Keratinocyte (primary cell): ENCODE results near the gene KRTAP1-5. TPM values are rescaled to one million over a fixed set of nuclear protein-coding genes. Genes with fewer than 3 reads are reported as not detected.
"Not testable (repeated sequence)": the region's sequence is repeated elsewhere in the genome, so short reads cannot be mapped to it uniquely, and the experiment has no call there.

ENCODE experiments used
- DNase-seq: peaks from one replicate; pipeline ENCODE4 v3.0.0-alpha.2; 2011; ENCODE audit warnings: low read depth, missing footprints, low spot score
- FAIRE-seq: peaks from 2 replicates; lab custom pipeline; 2011; peaks lifted over from hg19 to GRCh38; lab: Jason Lieb, UNC
- H2AFZ ChIP-seq: 2 replicates; pipeline ENCODE4 v1.6.0; 2012; ENCODE audit warnings: low read length, control low read depth, inconsistent platforms; ENCODE audit not compliant: control insufficient read depth
- H3K27ac ChIP-seq: 2 replicates; pipeline ENCODE4 v1.5.1; 2011; ENCODE audit warnings: low read length; ENCODE audit not compliant: control insufficient read depth, insufficient read depth
- H3K27me3 ChIP-seq: 3 replicates; pipeline ENCODE4 v1.6.0; 2011; ENCODE audit warnings: low read length; ENCODE audit not compliant: control insufficient read depth, insufficient read depth; ENCODE audit errors: extremely low read depth
- H3K36me3 ChIP-seq, 2 experiments: 2 replicates in 1 of 2; 3 replicates in 1 of 2; pipeline ENCODE4 v1.5.1; 2011; ENCODE audit warnings: low read length in 2 of 2, mild to moderate bottlenecking in 1 of 2; ENCODE audit not compliant: control insufficient read depth in 2 of 2, insufficient read depth in 2 of 2; ENCODE audit errors: extremely low read depth in 1 of 2
- H3K4me1 ChIP-seq: 3 replicates; pipeline ENCODE4 v1.5.1; 2011; ENCODE audit warnings: low read length; ENCODE audit not compliant: control insufficient read depth, insufficient read depth; ENCODE audit errors: extremely low read depth
- H3K4me2 ChIP-seq: 3 replicates; pipeline ENCODE4 v1.6.0; 2011; ENCODE audit warnings: low read depth, low read length; ENCODE audit not compliant: control insufficient read depth, insufficient read depth; ENCODE audit errors: extremely low read depth
- H3K4me3 ChIP-seq, 3 experiments: fragments of 200-600 bp in 1 of 3; sonication (generic) in 1 of 3; 2 replicates in 2 of 3; 3 replicates in 1 of 3; pipeline ENCODE4 v1.5.1; 2011 to 2016; ENCODE audit warnings: low read length in 3 of 3, mild to moderate bottlenecking in 3 of 3, control low read depth in 2 of 3, inconsistent platforms in 1 of 3, low read depth in 1 of 3, mixed read lengths in 1 of 3, mixed run types in 1 of 3, moderate library complexity in 1 of 3; ENCODE audit not compliant: control insufficient read depth in 2 of 3, insufficient read depth in 2 of 3; ENCODE audit errors: extremely low read depth in 1 of 3
- H3K79me2 ChIP-seq: 2 replicates; pipeline ENCODE4 v1.6.0; 2012; ENCODE audit warnings: low read length; ENCODE audit not compliant: control insufficient read depth, insufficient read depth
- H3K9ac ChIP-seq: 3 replicates; pipeline ENCODE4 v1.6.0; 2011; ENCODE audit warnings: low read length; ENCODE audit not compliant: control insufficient read depth, insufficient read depth; ENCODE audit errors: extremely low read depth
- H3K9me1 ChIP-seq: 3 replicates; pipeline ENCODE4 v1.6.0; 2011; ENCODE audit warnings: low read length; ENCODE audit not compliant: control insufficient read depth, insufficient read depth; ENCODE audit errors: extremely low read depth
- H3K9me3 ChIP-seq: 2 replicates; pipeline ENCODE4 v1.5.1; 2012; ENCODE audit warnings: low read depth, low read length; ENCODE audit not compliant: control insufficient read depth
- H4K20me1 ChIP-seq: 3 replicates; pipeline ENCODE4 v1.6.0; 2011; ENCODE audit warnings: low read length; ENCODE audit not compliant: control insufficient read depth, insufficient read depth; ENCODE audit errors: extremely low read depth
- CTCF ChIP-seq, 3 experiments: IDR thresholded peaks in 1 of 3; conservative IDR thresholded peaks in 1 of 3; optimal IDR thresholded peaks in 1 of 3; 2 replicates in 2 of 3; 3 replicates in 1 of 3; pipeline versions ENCODE3 to v1.5.1; 2011; ENCODE audit warnings: low read length in 3 of 3, mild to moderate bottlenecking in 3 of 3, moderate library complexity in 2 of 3, control low read depth in 1 of 3, inconsistent platforms in 1 of 3; ENCODE audit not compliant: insufficient read depth in 2 of 3; ENCODE audit errors: extremely low read depth in 1 of 3
- EZH2 ChIP-seq: IDR thresholded peaks from one replicate; pipeline ENCODE4 v1.6.1; 2012; ENCODE audit warnings: inconsistent platforms, mild to moderate bottlenecking, low read length, moderate library complexity
- dilution Hi-C: fragments of 300-500 bp; cut with MboI; formaldehyde crosslinking; loops from one replicate; pipeline ENCODE4 v1.7.0; 2020; ENCODE audit warnings: low sequenced_read_pairs; ENCODE audit not compliant: extremely low pct_ligation_motif_present
- polyA plus RNA-seq, 5 experiments: library from polyadenylated mRNA; depleted of rRNA in 3 of 5; stranded (reverse) in 3 of 5; stranded (forward) in 1 of 5; unstranded in 1 of 5; fragments of >200 nt; gene quantifications; 1 replicate in 1 of 5; 2 replicates in 3 of 5; 3 replicates in 1 of 5; pipeline versions ENCODE4 v1.2.1 to v1.2.3, GENCODE V29; 2011 to 2012; ENCODE audit warnings: missing spikeins in 2 of 5, low read depth in 1 of 5, low replicate concordance in 1 of 5

Gene KRTAP1-5
- polyA plus RNA-seq, 1 donor (not counting 4 experiments of a cell fraction or from before 2014, with no cell fraction given), result 0.08 TPM

DNA sequence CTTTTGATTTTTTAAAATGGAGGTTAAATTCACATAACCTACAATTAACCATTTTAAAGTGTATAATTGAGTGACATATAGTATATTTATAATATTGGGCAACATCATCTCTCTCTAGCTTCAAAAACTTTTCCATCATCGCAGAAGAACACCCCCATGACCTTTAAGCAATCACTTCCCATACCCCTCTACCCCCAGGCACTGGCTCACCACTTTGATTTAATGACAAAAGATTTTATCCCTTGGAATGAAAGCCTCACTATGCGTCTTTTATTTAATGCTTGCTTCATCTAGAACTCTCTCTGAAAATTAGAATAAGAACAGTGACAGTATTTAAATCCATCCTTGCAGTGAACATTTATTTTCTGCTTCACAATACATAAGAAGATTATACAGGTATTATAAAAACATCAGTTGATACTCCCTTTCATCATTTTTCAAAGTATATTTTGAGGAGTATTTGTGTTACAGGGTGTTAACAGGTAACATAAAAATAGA is 10.9 kb upstream of the KRTAP1-5 start:
- Histone ChIP-seq H2AFZ (no peak overlapping the region), H3K36me3 (no peaks in the 10 kb centered on the region), H3K4me3 (no peak overlapping the region), H3K9me1 (no peaks in the 10 kb centered on the region), H3K4me1 (no peaks in the 10 kb centered on the region), H3K4me2 (no peak overlapping the region), H3K27ac (no peak overlapping the region), H3K79me2 (no peaks in the 10 kb centered on the region), H3K9ac (no peak overlapping the region), H4K20me1 (no peaks in the 10 kb centered on the region), H3K9me3 (no peaks in the 10 kb centered on the region), H3K27me3 (no peaks in the 10 kb centered on the region)
- dilution Hi-C loops, result no loop called here
- no peak for TF ChIP-seq CTCF (optimal IDR thresholded peaks at IDR 0.05 in 1 of 3, IDR thresholded peaks at IDR 0.05 in 1 of 3, conservative IDR thresholded peaks at IDR 0.05 in 1 of 3; ENCODE audit: extremely low read depth in 1 of 3, insufficient read depth in 2 of 3, low read length in 3 of 3)
- no peak for TF ChIP-seq EZH2
- DNase-seq, result no peak
- no peak for FAIRE-seq

DNA sequence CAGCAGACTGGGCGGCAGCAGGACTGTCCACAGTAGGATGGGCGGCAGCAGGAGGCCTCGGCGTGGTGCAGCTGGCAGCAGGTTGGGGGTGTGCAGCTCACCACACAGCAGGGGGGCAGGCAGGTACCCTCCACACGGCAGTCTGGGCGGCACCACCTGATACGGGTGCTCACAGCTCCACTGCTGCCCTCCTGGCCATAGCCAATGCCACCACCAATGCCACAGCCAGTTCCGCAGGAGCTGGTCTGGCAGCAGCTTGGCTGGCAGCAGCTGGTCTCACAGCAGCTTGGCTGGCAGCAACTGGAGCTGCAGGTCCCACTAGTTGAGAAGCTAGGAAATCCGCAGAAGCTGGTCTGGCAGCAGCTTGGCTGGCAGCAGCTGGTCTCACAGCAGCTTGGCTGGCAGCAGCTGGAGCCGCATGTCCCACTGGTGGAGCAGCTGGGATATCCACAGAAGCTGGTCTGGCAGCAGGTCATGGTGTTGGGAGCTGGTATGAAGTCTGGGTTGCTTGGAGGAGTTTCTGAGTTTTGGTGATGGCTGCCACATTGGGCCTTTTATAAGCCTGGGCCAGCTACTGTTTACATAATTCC is 7.4 kb upstream of the KRTAP1-5 start, which contains the start of gene KRTAP1-3:
Gene KRTAP1-3, minus strand, starts transcription at position 529 of the 590 bp plus-strand sequence. Its CDS starts 53 bp downstream, at position 476.
- H3K9me3 ChIP-seq, H3K9me1 ChIP-seq, H3K4me2 ChIP-seq, H3K4me3 ChIP-seq, H3K27me3 ChIP-seq, H3K4me1 ChIP-seq, H3K27ac ChIP-seq, H3K36me3 ChIP-seq, H2AFZ ChIP-seq, H3K79me2 ChIP-seq, H4K20me1 ChIP-seq, FAIRE-seq, H3K9ac ChIP-seq, dilution Hi-C loops, DNase-seq: not testable (repeated sequence)
